RCC 7860 (cell line): ENCODE measurements around the gene CRYGB.
"Not testable (repeated sequence)": the region's sequence is repeated elsewhere in the genome, so short reads cannot be mapped to it uniquely, and the experiment has no call there.

ENCODE experiments used
- DNase-seq: peaks from one replicate; pipeline ENCODE4 v3.0.0-alpha.2; 2015; ENCODE audit warnings: low spot score
- FAIRE-seq: peaks from 2 replicates; lab custom pipeline; 2012; peaks lifted over from hg19 to GRCh38; lab: Jason Lieb, UNC

Gene CRYGB

DNA sequence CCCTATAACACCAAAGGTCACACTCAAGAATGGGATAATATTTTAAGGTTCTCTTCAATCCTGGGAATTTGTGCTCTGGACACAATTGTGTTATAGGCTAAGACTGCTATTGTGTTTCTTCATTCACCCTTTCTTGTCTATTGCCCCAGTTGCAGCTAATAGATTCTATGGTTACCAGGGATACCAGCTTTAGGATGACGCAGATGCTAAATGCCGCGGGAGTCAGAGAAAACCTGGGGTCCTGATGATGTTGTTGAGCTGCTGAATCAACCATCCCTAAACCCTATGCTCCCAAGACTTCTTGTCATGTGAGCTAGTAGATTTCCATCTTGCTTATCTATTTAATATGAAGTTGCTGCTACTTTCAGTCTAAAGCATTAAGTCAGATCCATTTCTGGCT is 27.0 kb downstream of the CRYGB start:
- no peak for FAIRE-seq
- DNase-seq, result no peak

DNA sequence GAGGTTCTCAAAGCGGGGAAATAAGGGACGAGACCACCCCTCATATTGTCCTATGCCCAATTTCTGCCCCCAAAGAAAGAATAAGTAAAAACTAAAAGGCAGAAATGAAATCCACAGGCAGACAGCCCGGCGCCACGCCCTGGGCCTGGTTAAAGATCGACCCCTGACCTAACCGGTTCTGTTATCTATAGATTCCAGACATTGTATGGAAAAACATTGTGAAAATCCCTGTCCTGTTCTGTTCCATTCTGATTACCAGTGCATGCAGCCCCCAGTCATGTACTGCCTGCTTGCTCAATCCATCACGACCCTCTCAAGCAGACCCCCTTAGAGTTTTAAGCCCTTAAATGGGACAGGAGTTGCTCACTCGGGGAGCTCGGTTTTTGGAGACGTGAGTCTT is 28.6 kb downstream of the CRYGB start:
- not testable (repeated sequence) for FAIRE-seq, DNase-seq

DNA sequence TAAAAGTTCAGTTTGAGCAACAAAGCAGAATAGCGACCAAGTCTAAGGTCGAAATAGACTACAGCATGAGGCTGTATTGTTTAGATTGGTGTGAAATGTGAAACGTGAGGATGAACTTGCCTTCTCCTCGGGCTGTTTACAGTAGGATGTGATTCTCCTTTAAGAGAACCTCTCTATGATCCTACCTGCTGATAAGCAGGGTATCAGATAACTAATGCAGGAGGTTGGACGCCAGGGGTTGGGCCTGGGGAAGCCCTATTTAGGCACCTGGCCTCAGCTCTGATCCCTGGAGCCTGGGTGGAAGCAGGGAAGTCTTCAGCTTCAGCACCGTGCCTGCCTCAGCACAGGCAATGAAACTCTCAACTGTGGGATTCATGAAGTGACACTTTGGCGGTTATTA is 33.0 kb downstream of the CRYGB start:
- no peak for FAIRE-seq
- no peak for DNase-seq

DNA sequence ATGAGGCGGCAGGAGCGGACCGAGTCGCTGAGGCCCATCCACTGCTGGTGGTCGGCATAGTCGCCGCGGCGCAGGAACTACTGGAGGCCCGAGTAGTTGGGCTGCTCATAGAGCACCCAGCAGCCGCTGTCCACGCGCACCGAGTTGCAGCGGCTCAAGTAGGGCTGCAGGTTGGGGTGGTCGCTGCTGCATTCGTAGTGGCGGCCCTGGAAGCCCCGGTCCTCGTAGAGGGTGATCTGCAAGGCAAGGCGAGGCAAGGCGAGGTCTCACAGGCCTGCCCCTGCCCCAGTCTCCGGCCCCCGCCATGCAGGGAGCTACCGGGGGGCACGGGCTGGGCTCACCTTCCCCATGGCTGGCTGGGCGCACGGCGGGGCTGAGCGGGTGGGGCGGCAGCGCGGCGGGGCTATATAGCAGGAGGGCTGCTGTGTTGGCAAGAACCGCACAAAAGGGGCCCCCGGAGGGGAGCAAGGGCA is 33.6 kb downstream of the CRYGB start:
- not testable (repeated sequence) for DNase-seq, FAIRE-seq

DNA sequence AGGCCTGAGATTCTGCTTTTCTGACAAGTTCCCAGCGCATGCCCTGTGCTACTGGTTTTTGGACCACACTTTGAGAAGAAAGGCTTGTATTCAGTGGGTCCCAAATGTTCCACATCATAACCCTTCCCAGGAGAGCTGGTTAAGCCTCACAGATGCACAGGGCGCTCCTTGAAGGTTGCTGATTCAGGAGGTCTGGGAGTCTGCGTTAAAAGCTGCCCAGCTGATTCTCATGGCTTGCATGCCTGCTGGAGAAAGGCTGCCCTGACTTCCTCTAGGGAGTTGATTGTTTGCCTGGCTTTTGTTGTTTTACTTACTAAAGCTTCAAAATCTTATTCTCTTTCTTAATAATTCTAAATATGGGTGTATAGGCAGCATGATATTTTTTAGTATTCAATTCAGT is 42.3 kb downstream of the CRYGB start:
- no peak for DNase-seq
- no peak for FAIRE-seq

DNA sequence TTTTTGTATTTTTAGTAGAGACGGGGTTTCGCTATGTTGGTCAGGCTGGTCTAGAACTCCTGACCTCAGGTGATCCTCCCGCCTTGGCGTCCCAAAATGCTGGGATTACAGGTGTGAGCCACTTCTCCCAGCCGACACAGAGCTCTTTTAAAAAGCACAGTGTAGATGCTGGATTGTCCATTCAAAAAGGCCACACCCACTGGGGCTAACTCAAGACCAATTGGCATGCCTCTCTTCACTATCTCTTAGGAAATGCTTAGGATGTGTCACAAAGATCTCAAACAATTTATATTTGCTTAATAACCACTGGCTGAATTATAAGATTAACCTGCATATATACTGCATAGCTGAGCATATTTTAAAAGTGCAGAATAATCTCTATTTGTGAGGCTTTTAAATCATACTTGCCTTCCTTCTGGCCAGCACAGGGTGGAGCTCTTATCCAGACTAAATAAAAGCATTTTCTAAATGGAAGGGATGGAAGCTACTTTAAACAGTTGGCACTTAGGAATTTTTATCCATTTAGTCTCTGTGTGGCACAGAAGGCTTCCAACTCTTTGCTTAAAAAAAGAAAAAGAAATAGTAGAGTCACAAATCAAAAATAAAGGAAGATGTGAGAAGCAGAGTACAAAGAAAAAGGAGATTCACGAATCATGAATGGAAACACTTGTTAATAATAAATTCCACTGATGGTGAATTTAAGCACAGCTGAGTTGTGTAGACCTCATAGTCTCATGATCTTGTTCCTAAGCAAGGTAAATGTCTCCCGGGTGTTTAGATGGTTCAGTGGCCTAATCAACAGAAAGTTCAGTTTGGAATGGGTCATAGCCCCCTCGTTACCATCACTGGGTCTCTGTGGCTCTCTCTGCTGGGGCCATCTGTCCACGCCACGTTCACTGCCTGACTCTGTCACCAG is 44.0 kb downstream of the CRYGB start:
- DNase-seq (no peak), FAIRE-seq (no peak)

DNA sequence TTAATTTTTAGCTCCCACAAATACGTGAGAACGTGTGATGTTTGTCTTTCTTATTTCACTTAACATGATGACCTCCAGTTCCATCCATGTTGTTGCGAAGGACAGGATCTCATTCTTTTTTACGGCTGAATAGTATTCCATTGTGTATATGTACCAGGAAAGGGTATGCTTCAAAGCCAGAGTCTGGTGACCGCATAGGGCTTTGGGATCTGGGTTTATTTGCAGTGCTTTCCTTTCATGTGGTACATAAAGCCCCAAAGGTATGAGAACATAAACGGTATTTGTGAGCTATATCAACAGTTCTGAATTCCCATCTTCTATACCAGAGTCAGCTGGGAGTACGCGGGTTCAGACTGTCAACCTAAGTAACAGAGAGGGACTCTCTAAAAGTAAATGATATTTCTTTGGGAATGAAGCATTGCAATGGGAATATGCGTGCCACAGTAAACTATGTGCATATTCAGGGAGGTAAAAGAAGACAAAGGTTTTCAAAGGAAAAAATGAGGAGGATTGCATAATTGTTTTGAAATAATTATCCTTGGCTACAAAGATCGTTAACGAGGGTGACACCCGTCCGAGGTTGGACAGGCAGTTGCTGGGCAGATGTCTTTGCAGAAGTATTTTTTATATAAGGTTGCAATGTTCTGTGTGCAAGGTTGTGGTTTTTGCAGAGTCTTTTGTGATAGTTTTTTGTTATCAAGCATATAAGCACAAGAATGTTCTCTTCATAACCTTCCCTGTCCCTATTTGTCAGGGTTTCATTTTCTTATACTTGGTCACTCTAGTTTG is 46.1 kb downstream of the CRYGB start:
- FAIRE-seq, result no peak
- DNase-seq, result no peak

DNA sequence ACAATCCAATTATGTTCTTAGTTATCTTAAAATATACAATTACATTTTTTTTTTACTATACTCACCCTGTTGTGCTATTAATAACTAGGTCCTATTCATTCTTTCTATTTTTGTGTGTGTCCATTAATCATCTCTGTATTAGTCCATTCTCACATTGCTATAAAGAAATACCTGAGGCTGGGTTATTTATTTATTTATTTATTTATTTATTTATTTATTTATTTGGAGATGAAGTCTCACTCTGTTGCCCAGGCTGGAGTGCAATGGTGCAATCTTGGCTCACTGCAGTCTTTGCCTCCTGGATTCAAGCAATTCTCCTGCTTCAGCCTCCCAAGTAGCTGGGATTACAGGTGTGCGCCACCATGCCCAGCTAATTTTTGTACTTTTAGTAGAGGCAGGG is 47.3 kb downstream of the CRYGB start:
- not testable (repeated sequence) for FAIRE-seq, DNase-seq

DNA sequence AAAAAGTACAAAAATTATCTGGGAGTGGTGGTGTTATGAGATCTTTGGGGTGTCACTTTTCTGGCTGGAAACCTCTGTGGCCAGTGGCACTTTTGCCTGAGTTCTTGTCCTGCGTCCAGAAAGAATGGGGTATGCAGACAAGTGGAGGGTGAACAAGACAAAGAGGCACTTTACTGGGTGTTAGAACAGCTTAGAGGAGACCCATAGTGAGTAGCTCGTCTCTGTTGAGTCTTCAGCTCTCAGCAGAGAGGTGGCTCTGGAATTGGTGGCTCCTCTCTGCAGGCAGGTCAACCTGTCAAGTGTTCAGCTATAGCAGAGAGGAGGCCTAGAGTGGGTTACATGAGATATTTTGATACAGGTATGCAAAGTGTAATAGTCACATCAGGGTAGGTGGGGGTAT is 47.7 kb downstream of the CRYGB start:
- FAIRE-seq, result no peak
- DNase-seq, result no peak

DNA sequence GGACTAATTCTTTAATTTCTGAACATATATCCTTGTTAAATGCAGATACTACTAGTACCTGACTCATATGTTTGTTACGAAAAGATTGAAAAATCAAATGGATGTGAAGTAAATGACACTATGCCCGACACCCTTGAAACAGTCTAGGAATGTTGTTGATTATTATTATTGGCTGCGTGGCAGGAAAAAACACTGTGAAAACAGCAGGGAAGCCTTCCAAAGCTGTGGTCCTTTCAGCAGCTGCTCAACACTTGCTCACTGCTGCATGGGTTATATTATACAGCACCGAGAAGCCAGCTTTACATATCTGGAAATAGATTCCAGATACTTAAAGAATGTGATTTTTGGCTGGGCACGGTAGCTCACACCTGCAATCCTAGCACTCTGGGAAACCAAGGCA is 48.2 kb downstream of the CRYGB start:
- FAIRE-seq (no peak), DNase-seq (no peak)

DNA sequence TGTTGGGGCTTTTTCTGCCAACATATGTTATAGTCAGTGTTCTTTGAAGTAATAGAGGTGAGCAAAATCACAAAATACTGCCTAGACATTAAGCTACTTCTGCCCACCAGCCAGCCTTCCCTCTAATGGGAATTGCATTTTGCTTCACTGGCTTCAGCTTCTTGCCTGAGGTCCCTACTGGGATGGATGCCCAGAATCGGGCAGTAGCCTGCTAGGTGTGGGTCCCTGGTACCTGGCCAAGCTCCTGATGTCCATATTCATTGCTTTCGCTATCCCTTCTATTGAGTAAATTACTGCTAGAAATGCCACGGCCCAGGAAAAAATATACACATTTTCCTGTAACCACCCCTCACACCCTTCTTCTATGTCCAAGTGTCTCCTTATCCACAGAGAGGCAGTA is 48.6 kb downstream of the CRYGB start:
- DNase-seq (no peak), FAIRE-seq (no peak)

DNA sequence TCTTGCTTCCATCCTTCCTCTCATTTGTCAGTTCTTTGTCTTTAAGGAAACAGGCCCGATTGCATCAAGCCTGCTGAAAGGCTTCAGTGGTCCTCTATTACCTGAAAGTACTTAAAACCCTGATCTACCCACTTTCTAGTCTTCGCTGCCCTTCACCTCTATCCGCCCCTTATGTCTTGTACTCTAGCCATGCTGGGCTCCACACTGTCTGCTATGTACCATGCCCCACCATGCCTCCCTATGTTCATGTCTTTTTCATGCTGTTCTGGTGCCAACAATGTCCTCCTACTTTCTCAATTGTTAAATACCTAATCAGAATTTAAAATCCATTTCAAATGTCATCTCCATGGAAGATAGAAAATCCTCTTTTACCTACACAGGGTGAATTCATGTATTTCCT is 49.9 kb downstream of the CRYGB start:
- DNase-seq (no peak), FAIRE-seq (no peak)

DNA sequence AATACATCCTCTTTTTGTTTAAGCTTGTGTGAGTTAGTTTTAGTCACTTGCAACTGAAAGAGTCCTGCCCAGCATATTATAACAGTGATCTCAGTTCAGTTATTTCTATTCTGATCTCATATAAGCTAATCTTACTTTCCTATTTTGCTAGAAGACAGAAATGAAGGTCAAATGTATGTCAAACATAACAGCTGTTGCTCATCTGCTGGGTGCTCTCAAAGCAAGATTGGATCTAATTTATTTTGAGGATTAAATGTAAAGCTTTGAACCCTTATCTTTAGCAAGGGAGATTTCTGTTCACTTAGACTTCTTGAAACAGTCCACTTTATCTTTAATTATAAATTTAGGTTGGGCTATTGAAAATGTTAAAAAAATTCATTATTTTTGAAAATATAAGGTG is 52.8 kb downstream of the CRYGB start:
- FAIRE-seq (no peak), DNase-seq (no peak)
